Astrocyte of the spinal cord (primary cell): ENCODE results near the gene UVSSA.
A peak's percentile ranks its signal among the peaks of the same experiment; 100 is the strongest.

ENCODE experiments used
- DNase-seq: peaks from one replicate; pipeline ENCODE4 v3.0.0; 2011; ENCODE audit warnings: low read depth, low spot score
- H3K4me3 ChIP-seq: 2 replicates; pipeline ENCODE4 v1.5.1; 2011; ENCODE audit warnings: low read depth, mild to moderate bottlenecking, low read length, moderate library complexity
- in situ Hi-C: cut with HindIII; loops from 2 replicates; pipeline ENCODE4 v1.10.0; 2017; ENCODE audit warnings: low sequenced_read_pairs
- TF ChIP-seq, protein P1 (sequence below): IDR thresholded peaks from 2 replicates; pipeline ENCODE4 v1.5.1; 2012; ENCODE audit warnings: low read depth, mild to moderate bottlenecking, low read length, inconsistent platforms

UVSSA gene

GRCh38 chr4:1360423-1361283 is 13.6 kb downstream of the UVSSA start:
- in situ Hi-C loops: no loop called here

DNA sequence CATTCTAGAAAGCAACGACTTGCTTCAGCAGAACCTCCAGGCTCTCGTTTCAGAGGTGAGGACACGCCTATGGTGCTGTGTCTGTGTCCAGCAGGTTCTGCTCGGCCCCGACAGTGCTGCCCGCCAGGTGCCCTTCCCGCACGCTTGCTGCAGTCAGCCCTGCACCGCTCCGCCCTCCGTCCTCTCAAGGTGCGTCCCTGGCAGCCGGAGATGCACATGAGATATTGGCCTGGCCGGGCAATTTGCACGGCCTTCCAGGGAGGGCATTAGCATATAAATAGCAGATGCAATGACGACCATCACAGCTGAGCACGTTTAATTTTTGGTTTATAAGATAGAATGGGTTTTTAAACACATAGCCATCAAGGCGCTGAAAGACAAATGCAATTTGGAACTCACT is 14.4 kb downstream of the UVSSA start:
- in situ Hi-C loops: no loop called here
- TF ChIP-seq, protein P1, sequence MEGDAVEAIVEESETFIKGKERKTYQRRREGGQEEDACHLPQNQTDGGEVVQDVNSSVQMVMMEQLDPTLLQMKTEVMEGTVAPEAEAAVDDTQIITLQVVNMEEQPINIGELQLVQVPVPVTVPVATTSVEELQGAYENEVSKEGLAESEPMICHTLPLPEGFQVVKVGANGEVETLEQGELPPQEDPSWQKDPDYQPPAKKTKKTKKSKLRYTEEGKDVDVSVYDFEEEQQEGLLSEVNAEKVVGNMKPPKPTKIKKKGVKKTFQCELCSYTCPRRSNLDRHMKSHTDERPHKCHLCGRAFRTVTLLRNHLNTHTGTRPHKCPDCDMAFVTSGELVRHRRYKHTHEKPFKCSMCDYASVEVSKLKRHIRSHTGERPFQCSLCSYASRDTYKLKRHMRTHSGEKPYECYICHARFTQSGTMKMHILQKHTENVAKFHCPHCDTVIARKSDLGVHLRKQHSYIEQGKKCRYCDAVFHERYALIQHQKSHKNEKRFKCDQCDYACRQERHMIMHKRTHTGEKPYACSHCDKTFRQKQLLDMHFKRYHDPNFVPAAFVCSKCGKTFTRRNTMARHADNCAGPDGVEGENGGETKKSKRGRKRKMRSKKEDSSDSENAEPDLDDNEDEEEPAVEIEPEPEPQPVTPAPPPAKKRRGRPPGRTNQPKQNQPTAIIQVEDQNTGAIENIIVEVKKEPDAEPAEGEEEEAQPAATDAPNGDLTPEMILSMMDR: no peak
- no peak overlapping the region for H3K4me3 ChIP-seq
- DNase-seq: no peak

More at GRCh38 chr4:1360423-1361283, 13.6 kb downstream of the UVSSA start:
- peak; percentile 49 for DNase-seq
- no peak overlapping the region for H3K4me3 ChIP-seq
- TF ChIP-seq, protein P1: no peak

DNA sequence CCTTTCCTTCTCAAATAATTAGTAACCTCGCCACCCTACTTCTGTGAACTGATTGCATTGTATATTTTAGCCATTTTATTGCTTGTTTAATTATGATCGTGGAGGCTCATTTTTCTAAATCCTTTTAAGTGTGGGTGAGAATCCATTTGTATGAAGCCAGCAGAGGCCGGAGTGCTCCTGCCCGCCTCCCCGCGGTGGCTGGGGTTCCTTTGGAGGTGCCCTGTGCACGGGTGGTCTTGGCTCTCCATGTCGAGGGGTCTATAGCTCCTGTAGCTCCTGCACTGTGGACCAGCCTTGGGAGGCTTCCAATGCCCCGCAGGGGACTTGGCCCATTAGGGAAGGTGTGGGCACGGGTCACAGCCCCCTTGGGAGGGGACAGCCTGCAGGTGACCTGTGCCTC is 15.0 kb downstream of the UVSSA start:
- in situ Hi-C loops: no loop called here
- H3K4me3 ChIP-seq: no peak overlapping the region
- no peak for DNase-seq
- TF ChIP-seq, protein P1: no peak

DNA sequence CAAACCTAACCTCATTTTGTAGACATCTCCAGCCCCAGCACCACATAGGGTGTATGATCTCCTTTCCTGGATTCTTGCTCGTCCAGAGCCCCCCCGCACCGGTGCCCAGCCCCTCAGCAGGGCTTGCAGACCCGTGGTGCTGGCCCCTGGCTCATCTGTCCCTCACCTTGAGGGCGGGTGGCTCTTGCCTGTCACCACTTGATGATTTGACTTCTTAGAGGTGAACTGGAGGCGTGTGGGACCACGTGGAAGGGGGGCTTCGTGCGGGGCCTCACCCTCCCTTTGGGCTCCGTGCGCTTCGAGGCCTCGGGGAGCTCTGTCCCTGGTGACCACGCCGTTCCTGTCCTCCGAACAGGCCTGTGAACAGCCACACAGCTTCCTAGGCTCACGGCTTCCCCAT is 15.5 kb downstream of the UVSSA start:
- H3K4me3 ChIP-seq: no peak overlapping the region
- TF ChIP-seq, protein P1: no peak
- in situ Hi-C loops: no loop called here
- DNase-seq: no peak

DNA sequence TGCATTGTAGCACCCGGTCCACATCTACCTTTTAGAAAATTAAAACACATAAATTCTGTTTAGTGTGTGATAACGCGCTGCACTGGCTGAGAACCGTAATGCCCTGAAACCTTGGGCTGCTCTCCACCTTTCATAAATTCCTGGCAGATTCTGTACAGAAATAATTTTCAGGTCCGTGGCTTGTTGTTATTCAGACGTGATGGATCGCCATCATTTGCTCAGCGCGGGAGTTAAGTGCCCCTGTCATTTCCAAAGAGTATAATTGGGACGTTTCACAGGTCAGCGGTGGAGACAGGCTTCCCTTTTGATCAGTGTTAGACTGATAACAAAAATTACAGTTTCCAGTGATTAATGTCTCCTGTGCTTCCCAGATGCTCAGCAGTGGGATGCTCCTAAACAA is 16.5 kb downstream of the UVSSA start:
- TF ChIP-seq, protein P1: no peak
- in situ Hi-C loops: no loop called here
- no peak overlapping the region for H3K4me3 ChIP-seq
- DNase-seq: no peak

DNA sequence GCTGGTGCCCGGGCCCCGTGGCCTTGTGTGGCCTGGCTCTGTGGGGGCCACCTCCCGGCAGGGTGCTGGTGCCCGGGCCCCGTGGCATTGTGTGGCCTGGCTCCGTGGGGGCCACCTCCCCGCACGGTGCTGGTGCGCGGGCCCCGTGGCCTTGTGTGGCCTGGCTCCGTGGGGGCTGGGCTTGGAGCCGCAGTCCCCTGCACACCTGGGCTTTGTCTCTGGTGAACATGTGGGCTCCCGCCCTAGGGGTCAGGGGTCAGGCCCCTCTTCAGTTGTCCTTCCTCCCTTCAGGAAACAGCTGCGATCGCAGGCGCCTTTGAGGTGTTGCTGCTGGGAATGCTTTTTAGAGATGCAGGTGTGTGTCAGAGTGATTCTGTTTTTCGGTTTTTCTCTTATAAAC is 17.2 kb downstream of the UVSSA start:
- H3K4me3 ChIP-seq: no peak overlapping the region
- in situ Hi-C loops: no loop called here
- no peak for DNase-seq
- TF ChIP-seq, protein P1: no peak
